Neural progenitor cell (in vitro differentiated cells): ENCODE results near the gene NTRK3. TPM values are rescaled to one million over a fixed set of nuclear protein-coding genes. Genes with fewer than 3 reads are reported as not detected.
A peak's percentile ranks its signal among the peaks of the same experiment; 100 is the strongest.

Source experiments
- DNase-seq: peaks from one replicate; pipeline ENCODE4 v3.0.0-alpha.2; 2016; ENCODE audit warnings: low spot score
- H2AFZ ChIP-seq: fragments of 200-600 bp; sonication (generic); replicated peaks from 2 replicates; pipeline ENCODE4 v1.6.1; 2016; ENCODE audit warnings: antibody characterized with exemption
- H3F3A ChIP-seq: fragments of 200-600 bp; sonication (generic); 2 replicates; pipeline ENCODE4 v1.6.1; 2016; ENCODE audit warnings: antibody characterized with exemption, low read depth
- H3K27ac ChIP-seq: fragments of 200-600 bp; sonication (generic); 2 replicates; pipeline ENCODE4 v1.5.1; 2016; ENCODE audit warnings: mild to moderate bottlenecking
- H3K27me3 ChIP-seq: fragments of 200-600 bp; sonication (generic); 2 replicates; pipeline ENCODE4 v1.6.1; 2016; ENCODE audit warnings: mild to moderate bottlenecking, moderate library complexity
- H3K36me3 ChIP-seq: fragments of 200-600 bp; sonication (generic); 2 replicates; pipeline ENCODE4 v1.5.1; 2016
- H3K4me1 ChIP-seq: fragments of 200-600 bp; sonication (generic); 2 replicates; pipeline ENCODE4 v1.6.1; 2016; ENCODE audit warnings: mixed run types
- H3K4me2 ChIP-seq: fragments of 200-600 bp; sonication (generic); 2 replicates; pipeline ENCODE4 v1.6.1; 2016
- H3K4me3 ChIP-seq: fragments of 200-600 bp; sonication (generic); 2 replicates; pipeline ENCODE4 v1.5.1; 2016
- H3K79me2 ChIP-seq: fragments of 200-600 bp; sonication (generic); 2 replicates; pipeline ENCODE4 v1.6.1; 2016; ENCODE audit warnings: low read depth
- H3K9ac ChIP-seq: fragments of 200-600 bp; sonication (generic); 2 replicates; pipeline ENCODE4 v1.6.1; 2016
- H3K9me3 ChIP-seq: fragments of 200-600 bp; sonication (generic); 2 replicates; pipeline ENCODE4 v1.5.1; 2016; ENCODE audit warnings: low read depth
- H4K20me1 ChIP-seq: fragments of 200-600 bp; sonication (generic); 2 replicates; pipeline ENCODE4 v1.6.1; 2016; ENCODE audit warnings: low read depth
- H3K27ac Mint-ChIP-seq: 3 replicates; pipeline ENCODE4 v1.8.0; 2021; ENCODE audit warnings: mixed read lengths
- H3K27me3 Mint-ChIP-seq: 2 replicates; pipeline ENCODE4 v1.8.0; 2022; ENCODE audit warnings: low read depth, mild to moderate bottlenecking, inconsistent platforms, moderate library complexity, mixed read lengths; ENCODE audit not compliant: insufficient read depth
- H3K36me3 Mint-ChIP-seq: 3 replicates; pipeline ENCODE4 v1.8.0; 2021; ENCODE audit warnings: mixed read lengths
- H3K4me1 Mint-ChIP-seq: 3 replicates; pipeline ENCODE4 v1.8.0; 2021; ENCODE audit warnings: mixed read lengths
- H3K4me3 Mint-ChIP-seq: 3 replicates; pipeline ENCODE4 v1.8.0; 2021; ENCODE audit warnings: mild to moderate bottlenecking, moderate library complexity, mixed read lengths
- H3K9me3 Mint-ChIP-seq: 3 replicates; pipeline ENCODE4 v1.8.0; 2020; ENCODE audit warnings: mixed read lengths
- EZH2 ChIP-seq: fragments of 200-600 bp; sonication (generic); IDR thresholded peaks from 2 replicates; pipeline ENCODE4 v1.6.1; 2017; ENCODE audit warnings: antibody characterized with exemption, mild to moderate bottlenecking, moderate library complexity
- EZH2phosphoT487 ChIP-seq: fragments of 200-600 bp; sonication (generic); IDR thresholded peaks from 2 replicates; pipeline ENCODE4 v1.6.1; 2017; ENCODE audit warnings: antibody characterized with exemption
- total RNA-seq: library from RNA; depleted of rRNA; stranded (reverse); fragments of >200 nt; gene quantifications from 2 replicates; pipeline ENCODE4 v1.2.3, GENCODE V29; 2015; ENCODE audit warnings: low replicate concordance
- TF ChIP-seq, protein P1 (sequence below): fragments of 200-600 bp; sonication (generic); IDR thresholded peaks from 2 replicates; pipeline ENCODE4 v1.5.1; 2017; ENCODE audit warnings: antibody characterized with exemption, mild to moderate bottlenecking

NTRK3 gene
- total RNA-seq, 1 donor from 2014 or later: 2.0 TPM

DNA sequence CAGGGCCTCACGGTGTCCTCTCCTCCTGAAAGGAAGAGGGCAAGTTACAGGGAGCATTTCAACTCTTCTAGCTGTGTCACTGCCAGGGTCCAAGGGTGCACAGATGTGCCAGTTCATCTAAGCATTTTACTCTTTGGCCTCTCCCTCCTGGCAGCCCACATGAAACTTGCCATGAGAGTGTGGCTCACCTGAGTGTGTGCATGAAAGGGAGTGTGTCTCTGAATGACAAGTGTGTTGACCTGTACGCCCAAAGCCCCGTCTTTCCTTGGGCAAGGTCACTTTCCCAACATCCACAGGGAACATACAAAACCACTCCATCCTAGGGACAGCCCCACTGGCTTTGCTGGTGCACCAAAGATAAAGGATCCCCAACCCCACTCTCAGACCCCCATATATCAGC is 280.0 kb downstream of the NTRK3 start:
- H3K27me3 ChIP-seq: no peaks in the 10 kb centered on the region
- H3F3A ChIP-seq: no peaks in the 10 kb centered on the region
- no peak overlapping the region for H3K27ac ChIP-seq
- H3K9ac ChIP-seq: no peak overlapping the region
- no peaks in the 10 kb centered on the region for H3K9me3 ChIP-seq
- no peaks in the 10 kb centered on the region for H3K79me2 ChIP-seq
- H2AFZ ChIP-seq: no peak overlapping the region
- DNase-seq: no peak
- no peaks in the 10 kb centered on the region for H3K4me1 ChIP-seq
- peaks cover 18% of the 10 kb centered on the region for H3K4me1 Mint-ChIP-seq
- no peak overlapping the region for H3K4me3 ChIP-seq
- TF ChIP-seq EZH2phosphoT487: no peak
- TF ChIP-seq, protein P1, sequence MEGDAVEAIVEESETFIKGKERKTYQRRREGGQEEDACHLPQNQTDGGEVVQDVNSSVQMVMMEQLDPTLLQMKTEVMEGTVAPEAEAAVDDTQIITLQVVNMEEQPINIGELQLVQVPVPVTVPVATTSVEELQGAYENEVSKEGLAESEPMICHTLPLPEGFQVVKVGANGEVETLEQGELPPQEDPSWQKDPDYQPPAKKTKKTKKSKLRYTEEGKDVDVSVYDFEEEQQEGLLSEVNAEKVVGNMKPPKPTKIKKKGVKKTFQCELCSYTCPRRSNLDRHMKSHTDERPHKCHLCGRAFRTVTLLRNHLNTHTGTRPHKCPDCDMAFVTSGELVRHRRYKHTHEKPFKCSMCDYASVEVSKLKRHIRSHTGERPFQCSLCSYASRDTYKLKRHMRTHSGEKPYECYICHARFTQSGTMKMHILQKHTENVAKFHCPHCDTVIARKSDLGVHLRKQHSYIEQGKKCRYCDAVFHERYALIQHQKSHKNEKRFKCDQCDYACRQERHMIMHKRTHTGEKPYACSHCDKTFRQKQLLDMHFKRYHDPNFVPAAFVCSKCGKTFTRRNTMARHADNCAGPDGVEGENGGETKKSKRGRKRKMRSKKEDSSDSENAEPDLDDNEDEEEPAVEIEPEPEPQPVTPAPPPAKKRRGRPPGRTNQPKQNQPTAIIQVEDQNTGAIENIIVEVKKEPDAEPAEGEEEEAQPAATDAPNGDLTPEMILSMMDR: no peak
- no peak for TF ChIP-seq EZH2
- H3K4me2 ChIP-seq: no peak overlapping the region
- H3K36me3 Mint-ChIP-seq: no peaks in the 10 kb centered on the region
- no peaks in the 10 kb centered on the region for H4K20me1 ChIP-seq
- no peak overlapping the region for H3K27ac Mint-ChIP-seq
- H3K36me3 ChIP-seq: no peaks in the 10 kb centered on the region
- H3K4me3 Mint-ChIP-seq: no peak overlapping the region
- H3K9me3 Mint-ChIP-seq: peaks cover 3% of the 10 kb centered on the region
- peaks cover 10% of the 10 kb centered on the region for H3K27me3 Mint-ChIP-seq

DNA sequence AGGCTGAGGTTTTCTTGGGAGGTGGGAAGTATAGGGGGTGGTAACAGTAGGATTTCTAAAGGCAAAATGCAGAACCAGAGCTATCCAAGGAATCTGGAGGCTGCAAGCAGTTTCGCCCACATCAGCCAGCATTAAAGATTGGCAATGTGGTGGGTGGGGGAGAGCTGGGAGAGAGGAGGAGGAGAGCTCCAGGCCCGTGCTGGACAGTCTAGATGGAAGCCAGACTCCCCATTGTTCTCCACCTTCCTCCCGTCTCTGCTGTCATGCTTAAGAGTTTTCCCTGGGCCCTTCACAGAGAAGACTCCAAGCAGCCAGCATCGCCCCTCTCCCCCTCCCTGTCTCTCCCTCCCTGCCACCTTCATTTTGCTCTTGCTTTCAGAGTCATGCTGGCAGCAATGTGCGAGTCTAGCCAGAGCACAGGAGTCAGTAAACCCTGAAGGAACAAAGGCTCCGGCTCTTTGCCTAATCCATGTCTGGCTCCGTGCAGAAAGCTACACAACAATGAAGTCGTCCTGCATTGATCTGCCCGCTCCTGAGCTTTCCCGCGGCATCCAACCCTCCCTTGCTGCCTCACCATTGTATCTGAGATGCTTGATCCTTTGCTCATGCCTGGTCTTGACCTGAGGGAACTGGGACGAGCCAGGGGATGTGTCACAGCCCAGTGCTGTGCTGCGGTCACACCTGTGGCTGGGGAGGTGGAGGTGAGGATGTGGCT is 282.9 kb downstream of the NTRK3 start:
- Histone ChIP-seq H3K4me2 (no peak overlapping the region), H3K27me3 (no peaks in the 10 kb centered on the region), H3K4me3 (no peak overlapping the region), H3K9me3 (no peaks in the 10 kb centered on the region), H3K79me2 (no peaks in the 10 kb centered on the region), H2AFZ (no peak overlapping the region), H3K4me1 (no peaks in the 10 kb centered on the region), H3K36me3 (no peaks in the 10 kb centered on the region), H3F3A (no peaks in the 10 kb centered on the region), H3K27ac (no peak overlapping the region), H4K20me1 (no peaks in the 10 kb centered on the region), H3K9ac (no peak overlapping the region)
- peak; percentile 64 for DNase-seq
- Mint-ChIP-seq H3K9me3 (peaks cover 3% of the 10 kb centered on the region), H3K27me3 (peaks cover 9% of the 10 kb centered on the region), H3K4me3 (no peak overlapping the region), H3K36me3 (no peaks in the 10 kb centered on the region), H3K27ac (peak overlapping the region; percentile 89), H3K4me1 (peaks cover 18% of the 10 kb centered on the region)
- TF ChIP-seq EZH2phosphoT487 (no peak), EZH2 (no peak)
- TF ChIP-seq, protein P1: no peak

DNA sequence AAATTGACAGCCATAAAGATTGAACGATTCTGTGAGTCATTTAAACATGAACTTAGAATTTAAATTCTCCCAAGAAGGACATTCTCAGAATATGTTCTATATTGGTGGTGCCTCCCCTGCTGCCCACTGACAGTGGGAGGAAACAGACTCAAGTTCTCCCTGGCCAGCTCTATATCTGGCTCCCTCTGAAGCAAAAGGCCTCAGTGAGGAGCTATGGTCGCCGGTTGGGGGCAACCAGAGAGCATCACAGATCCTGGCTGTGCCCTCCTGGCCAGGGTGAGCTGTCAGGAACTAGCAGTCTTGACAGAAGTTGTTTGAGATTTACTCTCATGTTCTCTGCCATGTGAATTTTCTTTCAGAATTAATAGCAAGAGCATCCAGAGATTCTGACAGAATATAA is 285.5 kb downstream of the NTRK3 start:
- H3K27me3 Mint-ChIP-seq: peaks cover 10% of the 10 kb centered on the region
- Histone ChIP-seq H3K4me1 (no peaks in the 10 kb centered on the region), H3K9ac (no peak overlapping the region), H2AFZ (no peak overlapping the region), H3K9me3 (no peaks in the 10 kb centered on the region), H3K27me3 (no peaks in the 10 kb centered on the region), H3K36me3 (no peaks in the 10 kb centered on the region), H3K79me2 (no peaks in the 10 kb centered on the region), H3K4me2 (no peak overlapping the region), H3K4me3 (no peak overlapping the region), H3K27ac (no peak overlapping the region), H3F3A (no peaks in the 10 kb centered on the region), H4K20me1 (no peaks in the 10 kb centered on the region)
- H3K4me3 Mint-ChIP-seq: no peak overlapping the region
- no peaks in the 10 kb centered on the region for H3K9me3 Mint-ChIP-seq
- TF ChIP-seq EZH2phosphoT487 (no peak), EZH2 (no peak)
- TF ChIP-seq, protein P1: no peak
- no peaks in the 10 kb centered on the region for H3K36me3 Mint-ChIP-seq
- H3K4me1 Mint-ChIP-seq: peaks cover 22% of the 10 kb centered on the region
- H3K27ac Mint-ChIP-seq: no peak overlapping the region
- no peak for DNase-seq
